HG03432 (cell line): Measurements from ENCODE around the gene OR5B12.
"Not testable (repeated sequence)": the region's sequence is repeated elsewhere in the genome, so short reads cannot be mapped to it uniquely, and the experiment has no call there.

Experiments
- ATAC-seq: cut with Tn5 transposase; IDR thresholded peaks from one replicate; pipeline ENCODE4 v1.9.1; 2021; ENCODE audit warnings: mild to moderate bottlenecking, moderate library complexity; ENCODE audit not compliant: unreplicated experiment

Gene OR5B12

GRCh38 chr11:58442136-58442535 lies at the start of gene OR5B12:
OR5B12 (minus strand) TSS chr11:58442236; CDS start chr11:58440151, 2,085 bp downstream.
- ATAC-seq = no peak

- no peak for ATAC-seq
Measured at GRCh38 chr11:58490827-58491226, 48.8 kb upstream of the OR5B12 start.

- no peak for ATAC-seq
Measured at GRCh38 chr11:58487170-58487569, 45.1 kb upstream of the OR5B12 start.

- ATAC-seq = no peak
Measured at GRCh38 chr11:58485961-58486360, 43.9 kb upstream of the OR5B12 start.

- no peak for ATAC-seq
Measured at GRCh38 chr11:58471892-58472291, 29.9 kb upstream of the OR5B12 start.

GRCh38 chr11:58466293-58466692 lies 24.3 kb upstream of the OR5B12 start:
- no peak for ATAC-seq

GRCh38 chr11:58465690-58466089 lies 23.7 kb upstream of the OR5B12 start:
- ATAC-seq = no peak

GRCh38 chr11:58451585-58451984 lies 9.5 kb upstream of the OR5B12 start:
- no peak for ATAC-seq

- no peak for ATAC-seq
Measured at GRCh38 chr11:58446294-58446693, 4.3 kb upstream of the OR5B12 start.

GRCh38 chr11:58444300-58444699 lies 2.3 kb upstream of the OR5B12 start:
- no peak for ATAC-seq

- no peak for ATAC-seq
Measured at GRCh38 chr11:58438486-58438885, 3.5 kb downstream of the OR5B12 start.

GRCh38 chr11:58434217-58434616 lies 7.8 kb downstream of the OR5B12 start:
- ATAC-seq = no peak

- ATAC-seq = peak; percentile 66
Measured at GRCh38 chr11:58433638-58434203, 8.3 kb downstream of the OR5B12 start.

GRCh38 chr11:58429273-58429672 lies 12.8 kb downstream of the OR5B12 start:
- no peak for ATAC-seq

GRCh38 chr11:58428021-58428420 lies 14.0 kb downstream of the OR5B12 start, which contains the start of gene OR5B2:
OR5B2 (minus strand) TSS chr11:58428121; CDS start chr11:58423261, 4,860 bp downstream.
- ATAC-seq = no peak

GRCh38 chr11:58406774-58407173 lies 35.3 kb downstream of the OR5B12 start, which contains the start of gene OR5B3:
OR5B3 (minus strand) TSS chr11:58406874; CDS start chr11:58403409, 3,465 bp downstream.
- ATAC-seq = no peak

- not testable (repeated sequence) for ATAC-seq
Measured at GRCh38 chr11:58399622-58400021, 42.4 kb downstream of the OR5B12 start.

GRCh38 chr11:58395581-58395980 lies 46.5 kb downstream of the OR5B12 start:
- no peak for ATAC-seq

GRCh38 chr11:58394195-58394594 lies 47.8 kb downstream of the OR5B12 start:
- no peak for ATAC-seq

- no peak for ATAC-seq
Measured at GRCh38 chr11:58392746-58393145, 49.3 kb downstream of the OR5B12 start.

GRCh38 chr11:58391879-58392278 lies 50.2 kb downstream of the OR5B12 start:
- no peak for ATAC-seq

- no peak for ATAC-seq
Measured at GRCh38 chr11:58390551-58391063, 51.4 kb downstream of the OR5B12 start.
